NCI-H1930 (cell line): ENCODE measurements around the gene ADAM30.
"Not testable (repeated sequence)": the region's sequence is repeated elsewhere in the genome, so short reads cannot be mapped to it uniquely, and the experiment has no call there.

Experiments
- DNase-seq, 2 experiments: peaks; one replicate each; lab custom pipeline; 2025; lab: John Stamatoyannopoulos, UW

Gene ADAM30

GRCh38 chr1:119873135-119874015 is 22.9 kb downstream of the ADAM30 start:
- no peak for DNase-seq

GRCh38 chr1:119871881-119872280 is 24.4 kb downstream of the ADAM30 start:
- DNase-seq, result no peak

GRCh38 chr1:119870917-119871596 is 25.3 kb downstream of the ADAM30 start:
- DNase-seq, result peak; percentile 40 to 66

- DNase-seq, result no peak
These were observed 26.3 kb downstream of the ADAM30 start for GRCh38 chr1:119869995-119870394.

- no peak for DNase-seq
These were observed 28.1 kb downstream of the ADAM30 start for GRCh38 chr1:119868176-119868575.

- DNase-seq, result no peak
These were observed 29.9 kb downstream of the ADAM30 start for GRCh38 chr1:119866451-119866850.

- no peak for DNase-seq
These were observed 30.7 kb downstream of the ADAM30 start for GRCh38 chr1:119865627-119866026.

- no peak for DNase-seq
These were observed 34.0 kb downstream of the ADAM30 start for GRCh38 chr1:119862276-119862675.

GRCh38 chr1:119861547-119861946 is 34.8 kb downstream of the ADAM30 start:
- no peak for DNase-seq

- DNase-seq, result no peak
These were observed 36.7 kb downstream of the ADAM30 start for GRCh38 chr1:119859647-119860046.

- DNase-seq, result not testable (repeated sequence)
These were observed 37.6 kb downstream of the ADAM30 start for GRCh38 chr1:119858556-119859214.

GRCh38 chr1:119858126-119858525 is 38.2 kb downstream of the ADAM30 start:
- no peak for DNase-seq

- no peak for DNase-seq
These were observed 43.2 kb downstream of the ADAM30 start for GRCh38 chr1:119853155-119853554.

GRCh38 chr1:119844206-119844605 is 52.1 kb downstream of the ADAM30 start:
- not testable (repeated sequence) for DNase-seq
